CD14-positive monocyte (primary cell): ENCODE measurements around the gene CDKAL1. TPM values are rescaled to one million over a fixed set of nuclear protein-coding genes. Genes with fewer than 3 reads are reported as not detected.

ENCODE experiments used
- DNase-seq, 3 donors: peaks; one replicate each; pipeline ENCODE4 v3.0.0-alpha.2; 2011 to 2022
- H2AFZ ChIP-seq: 2 replicates; pipeline ENCODE4 v1.6.0; 2012; ENCODE audit warnings: mild to moderate bottlenecking, low read depth, low read length, inconsistent platforms; ENCODE audit not compliant: insufficient read depth, poor library complexity, severe bottlenecking
- H3K27ac ChIP-seq, 2 donors: 1 replicate in 1 of 2; 2 replicates in 1 of 2; pipeline ENCODE4 v1.5.1; 2012 to 2013; ENCODE audit warnings: low read length in 2 of 2, control low read depth in 1 of 2, inconsistent platforms in 1 of 2, low read depth in 1 of 2, mild to moderate bottlenecking in 1 of 2
- H3K27me3 ChIP-seq, 2 donors: one replicate each; pipeline versions ENCODE4 v1.6.0 to v1.6.1; 2011 to 2013; ENCODE audit warnings: low read length in 2 of 2; ENCODE audit not compliant: control insufficient read depth in 2 of 2, insufficient read depth in 2 of 2
- H3K36me3 ChIP-seq, 2 donors: replicated peaks in 1 of 2; 1 replicate in 1 of 2; 2 replicates in 1 of 2; pipeline versions ENCODE4 v1.5.1 to v1.6.1; 2012 to 2013; ENCODE audit warnings: low read length in 2 of 2, control low read depth in 1 of 2, inconsistent platforms in 1 of 2, mild to moderate bottlenecking in 1 of 2; ENCODE audit not compliant: insufficient read depth in 2 of 2, control insufficient read depth in 1 of 2
- H3K4me1 ChIP-seq, 2 donors: 1 replicate in 1 of 2; 2 replicates in 1 of 2; pipeline versions ENCODE4 v1.5.1 to v1.6.1; 2012 to 2013; ENCODE audit warnings: low read length in 2 of 2, control low read depth in 1 of 2, inconsistent platforms in 1 of 2, mild to moderate bottlenecking in 1 of 2, moderate library complexity in 1 of 2; ENCODE audit not compliant: insufficient read depth in 2 of 2, control insufficient read depth in 1 of 2
- H3K4me2 ChIP-seq: replicated peaks from 2 replicates; pipeline ENCODE3; 2012; ENCODE audit warnings: low read length, moderate library complexity, mild to moderate bottlenecking; ENCODE audit not compliant: poor library complexity, severe bottlenecking; ENCODE audit errors: extremely low read depth
- H3K4me3 ChIP-seq, 3 experiments: fragments of 200-600 bp in 1 of 3; sonication (generic) in 1 of 3; replicated peaks in 1 of 3; 1 replicate in 2 of 3; 2 replicates in 1 of 3; pipeline ENCODE4 v1.5.1; 2011 to 2013; ENCODE audit warnings: low read length in 3 of 3, mild to moderate bottlenecking in 3 of 3, control low read depth in 2 of 3, low read depth in 2 of 3, inconsistent platforms in 1 of 3, moderate library complexity in 1 of 3
- H3K79me2 ChIP-seq: 2 replicates; pipeline ENCODE4 v1.6.0; 2012; ENCODE audit warnings: mild to moderate bottlenecking, control low read depth, inconsistent platforms, low read length, moderate library complexity; ENCODE audit not compliant: insufficient read depth
- H3K9ac ChIP-seq: 2 replicates; pipeline ENCODE4 v1.6.0; 2017; ENCODE audit warnings: low read length, mild to moderate bottlenecking; ENCODE audit not compliant: insufficient read depth, poor library complexity, severe bottlenecking
- H3K9me3 ChIP-seq, 2 donors: replicated peaks in 1 of 2; 1 replicate in 1 of 2; 2 replicates in 1 of 2; pipeline versions ENCODE4 v1.5.1 to v1.6.1; 2012 to 2013; ENCODE audit warnings: low read length in 2 of 2, control low read depth in 1 of 2; ENCODE audit not compliant: control insufficient read depth in 1 of 2, insufficient read depth in 1 of 2
- H4K20me1 ChIP-seq: 2 replicates; pipeline ENCODE4 v1.6.0; 2012; ENCODE audit warnings: mild to moderate bottlenecking, low read length, control low read depth, moderate library complexity; ENCODE audit not compliant: insufficient read depth
- H3K27ac Mint-ChIP-seq, 7 donors: one replicate each; pipeline ENCODE4 v1.8.0; 2020; ENCODE audit warnings: mild to moderate bottlenecking in 7 of 7, mixed read lengths in 7 of 7, moderate library complexity in 6 of 7, inconsistent platforms in 2 of 7
- H3K27me3 Mint-ChIP-seq, 3 donors: one replicate each; pipeline ENCODE4 v1.8.0; 2021 to 2022; ENCODE audit warnings: low read depth in 3 of 3, mild to moderate bottlenecking in 3 of 3, mixed read lengths in 3 of 3, moderate library complexity in 3 of 3, inconsistent platforms in 1 of 3
- H3K36me3 Mint-ChIP-seq, 2 donors: one replicate each; pipeline ENCODE4 v1.8.0; 2020; ENCODE audit warnings: mixed read lengths in 2 of 2, inconsistent platforms in 1 of 2, mild to moderate bottlenecking in 1 of 2
- H3K4me1 Mint-ChIP-seq: one replicate; pipeline ENCODE4 v1.8.0; 2020; ENCODE audit warnings: mild to moderate bottlenecking, mixed read lengths
- H3K4me3 Mint-ChIP-seq, 2 donors: one replicate each; pipeline ENCODE4 v1.8.0; 2020; ENCODE audit warnings: mild to moderate bottlenecking in 2 of 2, mixed read lengths in 2 of 2, moderate library complexity in 1 of 2
- H3K9me3 Mint-ChIP-seq, 7 donors: one replicate each; pipeline ENCODE4 v1.8.0; 2020 to 2022; ENCODE audit warnings: mixed read lengths in 7 of 7, mild to moderate bottlenecking in 6 of 7, moderate library complexity in 6 of 7, inconsistent platforms in 2 of 7
- WGBS: methylation state at CpG from one replicate; pipeline ENCODE4 v1.1.5; 2013; ENCODE audit warnings: missing lambda C conversion rate; ENCODE audit not compliant: insufficient coverage; 5-methylcytosine and 5-hydroxymethylcytosine counted together
- intact Hi-C, 2 donors: fragments of 100-400 bp; cut with micrococcal nuclease; formaldehyde crosslinking; loops; one replicate each; pipeline versions ENCODE4 v1.15.0 to v1.15.1; 2023
- polyA plus RNA-seq, 3 donors: library from polyadenylated mRNA; depleted of rRNA in 1 of 3; unstranded in 2 of 3; stranded (reverse) in 1 of 3; fragments of 300-500 nt in 2 of 3; fragments of >200 nt in 1 of 3; fragmentation: Illumina TruSeq in 2 of 3; gene quantifications; 1 replicate in 2 of 3; 2 replicates in 1 of 3; pipeline ENCODE4 v1.2.3, GENCODE V29; 2012 to 2021
- TF ChIP-seq, protein P1 (sequence below): fragments of 200-600 bp; IDR thresholded peaks from one replicate; pipeline ENCODE4 v1.8.0; 2022; ENCODE audit warnings: antibody characterized with exemption, mild to moderate bottlenecking

The CDKAL1 gene
- polyA plus RNA-seq, 3 donors, result 3.2 to 12.4 (median 8.3) TPM

DNA sequence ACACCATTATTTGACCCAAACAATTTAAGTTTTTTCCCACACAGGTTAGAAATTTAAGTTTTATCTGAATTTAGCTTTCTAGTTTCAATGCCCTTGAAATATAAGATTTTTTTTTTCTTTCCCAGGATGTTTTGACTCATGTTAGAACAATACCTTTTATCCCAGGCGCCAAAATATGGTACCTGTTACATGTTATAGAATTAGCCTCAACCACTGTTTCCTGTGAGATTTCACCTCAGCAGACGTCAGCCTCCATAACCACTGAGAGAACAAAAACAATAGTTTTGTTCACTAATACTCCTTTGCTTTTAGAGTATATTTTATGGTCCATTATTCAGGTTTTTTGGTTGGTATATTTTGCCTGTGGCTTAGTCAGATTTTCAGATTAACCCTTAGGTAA lies 302.9 kb downstream of the CDKAL1 start:
- Mint-ChIP-seq H3K9me3 (peaks cover 0 to 3% (median 0%) of the 10 kb centered on the region in 7 donors), H3K27ac (no peak overlapping the region), H3K27me3 (no peaks in the 10 kb centered on the region), H3K4me3 (no peak overlapping the region), H3K4me1 (no peaks in the 10 kb centered on the region), H3K36me3 (peaks cover 0 to 2% of the 10 kb centered on the region in 2 donors)
- TF ChIP-seq, protein P1, sequence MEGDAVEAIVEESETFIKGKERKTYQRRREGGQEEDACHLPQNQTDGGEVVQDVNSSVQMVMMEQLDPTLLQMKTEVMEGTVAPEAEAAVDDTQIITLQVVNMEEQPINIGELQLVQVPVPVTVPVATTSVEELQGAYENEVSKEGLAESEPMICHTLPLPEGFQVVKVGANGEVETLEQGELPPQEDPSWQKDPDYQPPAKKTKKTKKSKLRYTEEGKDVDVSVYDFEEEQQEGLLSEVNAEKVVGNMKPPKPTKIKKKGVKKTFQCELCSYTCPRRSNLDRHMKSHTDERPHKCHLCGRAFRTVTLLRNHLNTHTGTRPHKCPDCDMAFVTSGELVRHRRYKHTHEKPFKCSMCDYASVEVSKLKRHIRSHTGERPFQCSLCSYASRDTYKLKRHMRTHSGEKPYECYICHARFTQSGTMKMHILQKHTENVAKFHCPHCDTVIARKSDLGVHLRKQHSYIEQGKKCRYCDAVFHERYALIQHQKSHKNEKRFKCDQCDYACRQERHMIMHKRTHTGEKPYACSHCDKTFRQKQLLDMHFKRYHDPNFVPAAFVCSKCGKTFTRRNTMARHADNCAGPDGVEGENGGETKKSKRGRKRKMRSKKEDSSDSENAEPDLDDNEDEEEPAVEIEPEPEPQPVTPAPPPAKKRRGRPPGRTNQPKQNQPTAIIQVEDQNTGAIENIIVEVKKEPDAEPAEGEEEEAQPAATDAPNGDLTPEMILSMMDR, result no peak
- no peak for DNase-seq
- Histone ChIP-seq H4K20me1 (no peaks in the 10 kb centered on the region), H3K27me3 (no peaks in the 10 kb centered on the region), H3K9me3 (no peaks in the 10 kb centered on the region), H3K4me1 (no peaks in the 10 kb centered on the region), H3K9ac (no peak overlapping the region), H2AFZ (no peak overlapping the region), H3K36me3 (no peaks in the 10 kb centered on the region), H3K4me3 (no peak overlapping the region), H3K4me2 (no peak overlapping the region), H3K79me2 (no peaks in the 10 kb centered on the region), H3K27ac (no peak overlapping the region)
- WGBS, result no CpG with 5 or more reads among the region's 2 CpGs
- intact Hi-C loops, result no loop called here

DNA sequence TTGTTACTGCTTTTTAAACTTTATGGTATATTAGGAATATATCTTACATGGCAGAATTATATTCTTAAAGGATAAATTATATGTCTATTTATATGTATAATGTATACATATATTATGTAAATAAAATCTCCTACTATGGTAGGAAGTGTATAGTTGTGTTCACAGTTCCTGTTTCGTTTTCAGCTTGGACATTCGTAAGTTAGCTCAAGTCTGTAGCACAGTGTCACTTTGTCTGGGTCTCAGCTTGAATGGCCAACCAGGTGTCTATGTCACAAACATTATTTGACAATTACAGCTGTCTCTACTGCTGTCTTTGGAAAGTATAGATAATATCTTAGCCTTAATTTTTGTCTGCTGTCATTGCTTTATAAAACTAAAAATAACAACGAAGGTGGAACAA lies 303.9 kb downstream of the CDKAL1 start:
- Mint-ChIP-seq H3K4me1 (no peaks in the 10 kb centered on the region), H3K4me3 (no peak overlapping the region), H3K27me3 (no peaks in the 10 kb centered on the region), H3K36me3 (peaks cover 0 to 2% of the 10 kb centered on the region in 2 donors), H3K27ac (no peak overlapping the region), H3K9me3 (peaks cover 0 to 3% (median 0%) of the 10 kb centered on the region in 7 donors)
- Histone ChIP-seq H3K4me2 (no peak overlapping the region), H3K4me3 (no peak overlapping the region), H3K27ac (no peak overlapping the region), H3K27me3 (no peaks in the 10 kb centered on the region), H3K9me3 (no peaks in the 10 kb centered on the region), H2AFZ (no peak overlapping the region), H3K9ac (no peak overlapping the region), H3K36me3 (no peaks in the 10 kb centered on the region), H3K79me2 (no peaks in the 10 kb centered on the region), H3K4me1 (no peaks in the 10 kb centered on the region), H4K20me1 (no peaks in the 10 kb centered on the region)
- DNase-seq, result no peak
- intact Hi-C loops, result no loop called here
- TF ChIP-seq, protein P1, result no peak
- WGBS, result no CpG with 5 or more reads among the region's 3 CpGs
